Spinal cord (tissue), 10 donors: ENCODE results near the gene GLI3. TPM values are rescaled to one million over a fixed set of nuclear protein-coding genes. Genes with fewer than 3 reads are reported as not detected.

Experiments used
- DNase-seq, 6 donors: peaks; one replicate each; pipeline versions ENCODE4 v3.0.0 to v3.0.0-alpha.2; 2013 to 2015; ENCODE audit warnings: low spot score in 6 of 6, low read depth in 4 of 6
- H3K27ac ChIP-seq: one replicate; pipeline ENCODE4 v1.5.1; 2013; ENCODE audit warnings: low read depth, low read length, control low read depth
- H3K27me3 ChIP-seq: one replicate; pipeline ENCODE4 v1.6.1; 2013; ENCODE audit warnings: low read length; ENCODE audit not compliant: control insufficient read depth, insufficient read depth
- H3K36me3 ChIP-seq: one replicate; pipeline ENCODE4 v1.6.1; 2013; ENCODE audit warnings: low read length; ENCODE audit not compliant: control insufficient read depth, insufficient read depth
- H3K4me1 ChIP-seq: one replicate; pipeline ENCODE4 v1.6.1; 2013; ENCODE audit warnings: low read length; ENCODE audit not compliant: control insufficient read depth, insufficient read depth
- H3K4me3 ChIP-seq: one replicate; pipeline ENCODE4 v1.5.1; 2013; ENCODE audit warnings: low read depth, low read length, control low read depth
- H3K9me3 ChIP-seq: one replicate; pipeline ENCODE4 v1.6.1; 2013; ENCODE audit warnings: low read length; ENCODE audit not compliant: control insufficient read depth, insufficient read depth
- WGBS: methylation state at CpG from one replicate; pipeline ENCODE4 v1.1.5; 2013; ENCODE audit warnings: missing lambda C conversion rate; ENCODE audit not compliant: insufficient coverage; 5-methylcytosine and 5-hydroxymethylcytosine counted together
- polyA plus RNA-seq, 2 donors: library from polyadenylated mRNA; unstranded; fragments of 120-200 nt; gene quantifications; one replicate each; pipeline ENCODE4 v1.2.1, GENCODE V29; 2013; ENCODE audit not compliant: insufficient read length in 2 of 2
- total RNA-seq, 2 donors: library from RNA; depleted of rRNA in 1 of 2; stranded (reverse); fragments of 120-200 nt in 1 of 2; fragments of >200 nt in 1 of 2; gene quantifications; one replicate each; pipeline versions ENCODE4 v1.2.3 to v1.2.4, GENCODE V29; 2013 to 2014
- donor health status: healthy.

Gene GLI3
- total and polyA plus RNA-seq, 4 donors, result 8.7 to 11.9 (median 10.1) TPM

- Histone ChIP-seq H3K27ac (no peak overlapping the region), H3K4me3 (no peak overlapping the region), H3K36me3 (no peaks in the 10 kb centered on the region), H3K27me3 (no peaks in the 10 kb centered on the region), H3K9me3 (no peaks in the 10 kb centered on the region), H3K4me1 (peaks cover 11% of the 10 kb centered on the region)
- WGBS, result 100% methylated on average over 3 of the region's 4 CpGs
- DNase-seq, result no peak
Observed at GRCh38 chr7:42084263-42084662, 152.7 kb downstream of the GLI3 start.

- no CpG with 5 or more reads among the region's 1 CpG for WGBS
- DNase-seq, result no peak
- Histone ChIP-seq H3K36me3 (no peaks in the 10 kb centered on the region), H3K4me1 (peaks cover 11% of the 10 kb centered on the region), H3K27me3 (no peaks in the 10 kb centered on the region), H3K27ac (no peak overlapping the region), H3K4me3 (no peak overlapping the region), H3K9me3 (no peaks in the 10 kb centered on the region)
Observed at GRCh38 chr7:42083284-42083683, 153.7 kb downstream of the GLI3 start.

- Histone ChIP-seq H3K27me3 (no peaks in the 10 kb centered on the region), H3K4me3 (no peak overlapping the region), H3K4me1 (peaks cover 9% of the 10 kb centered on the region), H3K36me3 (no peaks in the 10 kb centered on the region), H3K27ac (no peak overlapping the region), H3K9me3 (no peaks in the 10 kb centered on the region)
- peak in 1 of 6 donors; percentile 71 for DNase-seq
- 45% methylated on average over 4 of the region's 8 CpGs for WGBS
Observed at GRCh38 chr7:42082144-42082543, 154.9 kb downstream of the GLI3 start.

GRCh38 chr7:42081671-42082070 lies 155.3 kb downstream of the GLI3 start:
- H3K4me1 ChIP-seq, result peaks cover 5% of the 10 kb centered on the region
- WGBS, result 37% methylated on average over 2 of the region's 2 CpGs
- no peak overlapping the region for H3K4me3 ChIP-seq
- no peaks in the 10 kb centered on the region for H3K36me3 ChIP-seq
- no peaks in the 10 kb centered on the region for H3K27me3 ChIP-seq
- DNase-seq, result no peak
- H3K27ac ChIP-seq, result no peak overlapping the region
- no peaks in the 10 kb centered on the region for H3K9me3 ChIP-seq

GRCh38 chr7:42080841-42081586 lies 156.0 kb downstream of the GLI3 start:
- Histone ChIP-seq H3K27ac (no peak overlapping the region), H3K27me3 (no peaks in the 10 kb centered on the region), H3K4me1 (peaks cover 5% of the 10 kb centered on the region), H3K9me3 (no peaks in the 10 kb centered on the region), H3K4me3 (no peak overlapping the region), H3K36me3 (no peaks in the 10 kb centered on the region)
- 84% methylated on average over 11 of the region's 15 CpGs for WGBS
- peak in 1 of 6 donors; percentile 69 for DNase-seq

- H3K27me3 ChIP-seq, result no peaks in the 10 kb centered on the region
- WGBS, result 95% methylated on average over 6 of the region's 9 CpGs
- H3K4me1 ChIP-seq, result peaks cover 8% of the 10 kb centered on the region
- H3K27ac ChIP-seq, result no peak overlapping the region
- no peaks in the 10 kb centered on the region for H3K9me3 ChIP-seq
- H3K4me3 ChIP-seq, result no peak overlapping the region
- no peaks in the 10 kb centered on the region for H3K36me3 ChIP-seq
- DNase-seq, result no peak
Observed at GRCh38 chr7:42077271-42078135, 159.5 kb downstream of the GLI3 start.

- Histone ChIP-seq H3K4me3 (no peak overlapping the region), H3K27me3 (no peaks in the 10 kb centered on the region), H3K9me3 (no peaks in the 10 kb centered on the region), H3K27ac (no peak overlapping the region), H3K4me1 (peaks cover 3% of the 10 kb centered on the region), H3K36me3 (no peaks in the 10 kb centered on the region)
- 88% methylated on average over 1 of the region's 2 CpGs for WGBS
- no peak for DNase-seq
Observed at GRCh38 chr7:42076870-42077269, 160.1 kb downstream of the GLI3 start.

- no peak overlapping the region for H3K27ac ChIP-seq
- peaks cover 3% of the 10 kb centered on the region for H3K4me1 ChIP-seq
- H3K36me3 ChIP-seq, result no peaks in the 10 kb centered on the region
- no peaks in the 10 kb centered on the region for H3K27me3 ChIP-seq
- no peak for DNase-seq
- H3K4me3 ChIP-seq, result no peak overlapping the region
- H3K9me3 ChIP-seq, result no peaks in the 10 kb centered on the region
Observed at GRCh38 chr7:42075418-42075817, 161.6 kb downstream of the GLI3 start.

GRCh38 chr7:42074076-42074475 lies 162.9 kb downstream of the GLI3 start:
- Histone ChIP-seq H3K27ac (no peak overlapping the region), H3K9me3 (no peaks in the 10 kb centered on the region), H3K36me3 (no peaks in the 10 kb centered on the region), H3K27me3 (no peaks in the 10 kb centered on the region), H3K4me1 (peaks cover 3% of the 10 kb centered on the region), H3K4me3 (no peak overlapping the region)
- WGBS, result 77% methylated on average over 4 of the region's 4 CpGs
- no peak for DNase-seq
